Brain microvascular endothelial cell (primary cell): ENCODE results near the gene ANO9.

Experiments used
- DNase-seq: peaks from one replicate; pipeline ENCODE4 v3.0.0-alpha.2; 2020
- H3K27ac ChIP-seq: fragments of 250-450 bp; sonication (Bioruptor Pico); 2 replicates; pipeline ENCODE4 v1.5.1; 2020; ENCODE audit warnings: mild to moderate bottlenecking, moderate library complexity
- H3K27me3 ChIP-seq: fragments of 250-450 bp; sonication (Bioruptor Pico); replicated peaks from 2 replicates; pipeline ENCODE4 v1.5.1; 2020; ENCODE audit warnings: mild to moderate bottlenecking
- H3K36me3 ChIP-seq: fragments of 250-450 bp; sonication (Bioruptor Pico); replicated peaks from 2 replicates; pipeline ENCODE4 v1.5.1; 2020; ENCODE audit warnings: mild to moderate bottlenecking
- H3K4me3 ChIP-seq: 2 replicates; pipeline ENCODE4 v1.5.1; 2011; ENCODE audit warnings: low read depth, mild to moderate bottlenecking, control low read depth, low read length, moderate library complexity
- in situ Hi-C: cut with HindIII; loops from 2 replicates; pipeline ENCODE4 v1.10.0; 2017; ENCODE audit warnings: low sequenced_read_pairs, low pct_ligation_motif_present
- TF ChIP-seq, protein P1 (sequence below): IDR thresholded peaks from 2 replicates; pipeline ENCODE4 v1.5.1; 2011; ENCODE audit warnings: low read depth, mild to moderate bottlenecking, moderate library complexity, low read length, control low read depth, inconsistent platforms; ENCODE audit errors: missing control alignments

Gene ANO9

DNA sequence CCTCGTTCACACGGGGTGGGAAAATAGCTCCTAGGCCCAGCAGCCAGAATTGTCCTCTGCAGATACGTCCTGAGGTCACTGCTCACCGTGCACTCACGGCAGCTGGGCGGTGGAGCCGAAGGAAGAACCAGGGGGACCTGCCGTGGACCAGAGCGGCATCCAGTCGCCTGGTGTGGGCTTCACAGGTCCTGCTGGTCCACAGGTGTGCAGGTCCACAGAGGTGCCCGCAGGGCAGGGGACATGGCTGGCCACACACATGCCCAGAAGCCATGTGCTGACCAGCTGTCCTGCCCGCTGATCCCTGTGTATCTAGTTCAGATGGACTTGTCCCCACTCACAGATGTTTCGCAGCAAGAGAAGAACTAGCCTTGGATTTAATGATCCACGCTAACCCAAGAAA is 58.4 kb downstream of the ANO9 start:
- Histone ChIP-seq H3K4me3 (no peak overlapping the region), H3K27me3 (no peaks in the 10 kb centered on the region), H3K27ac (no peak overlapping the region), H3K36me3 (no peaks in the 10 kb centered on the region)
- DNase-seq, result no peak
- in situ Hi-C loops, result no loop called here
- TF ChIP-seq, protein P1, sequence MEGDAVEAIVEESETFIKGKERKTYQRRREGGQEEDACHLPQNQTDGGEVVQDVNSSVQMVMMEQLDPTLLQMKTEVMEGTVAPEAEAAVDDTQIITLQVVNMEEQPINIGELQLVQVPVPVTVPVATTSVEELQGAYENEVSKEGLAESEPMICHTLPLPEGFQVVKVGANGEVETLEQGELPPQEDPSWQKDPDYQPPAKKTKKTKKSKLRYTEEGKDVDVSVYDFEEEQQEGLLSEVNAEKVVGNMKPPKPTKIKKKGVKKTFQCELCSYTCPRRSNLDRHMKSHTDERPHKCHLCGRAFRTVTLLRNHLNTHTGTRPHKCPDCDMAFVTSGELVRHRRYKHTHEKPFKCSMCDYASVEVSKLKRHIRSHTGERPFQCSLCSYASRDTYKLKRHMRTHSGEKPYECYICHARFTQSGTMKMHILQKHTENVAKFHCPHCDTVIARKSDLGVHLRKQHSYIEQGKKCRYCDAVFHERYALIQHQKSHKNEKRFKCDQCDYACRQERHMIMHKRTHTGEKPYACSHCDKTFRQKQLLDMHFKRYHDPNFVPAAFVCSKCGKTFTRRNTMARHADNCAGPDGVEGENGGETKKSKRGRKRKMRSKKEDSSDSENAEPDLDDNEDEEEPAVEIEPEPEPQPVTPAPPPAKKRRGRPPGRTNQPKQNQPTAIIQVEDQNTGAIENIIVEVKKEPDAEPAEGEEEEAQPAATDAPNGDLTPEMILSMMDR, result no peak

DNA sequence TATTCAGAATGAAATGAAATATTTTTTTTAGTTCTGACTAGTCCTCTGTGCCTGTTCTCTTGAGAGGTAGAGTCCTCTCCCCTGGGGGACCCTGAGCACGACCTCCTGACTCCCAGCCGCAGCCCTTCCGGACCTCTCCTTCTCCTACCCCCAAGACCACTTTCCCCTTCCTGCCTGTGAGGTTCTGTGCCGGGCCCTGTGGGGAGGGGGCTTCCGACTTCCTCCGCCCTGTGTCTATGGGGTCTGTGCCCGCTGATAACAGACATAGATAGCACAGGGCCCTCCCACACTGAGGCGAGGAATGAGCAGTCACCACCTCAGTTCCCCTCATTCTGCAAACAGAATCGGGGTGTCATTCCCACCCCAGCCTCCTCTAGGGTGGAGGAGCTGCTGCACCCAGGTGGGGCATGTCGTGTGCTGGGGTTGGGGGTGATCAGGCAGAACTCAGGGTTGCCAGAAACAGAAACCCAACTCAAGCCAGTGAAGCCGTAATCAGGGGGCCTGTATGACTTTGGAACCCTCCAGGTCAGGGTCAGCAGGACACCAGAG is 59.7 kb downstream of the ANO9 start:
- H3K4me3 ChIP-seq, result no peak overlapping the region
- no peaks in the 10 kb centered on the region for H3K27me3 ChIP-seq
- H3K27ac ChIP-seq, result no peak overlapping the region
- no peaks in the 10 kb centered on the region for H3K36me3 ChIP-seq
- TF ChIP-seq, protein P1, result no peak
- no peak for DNase-seq
- in situ Hi-C loops, result no loop called here

DNA sequence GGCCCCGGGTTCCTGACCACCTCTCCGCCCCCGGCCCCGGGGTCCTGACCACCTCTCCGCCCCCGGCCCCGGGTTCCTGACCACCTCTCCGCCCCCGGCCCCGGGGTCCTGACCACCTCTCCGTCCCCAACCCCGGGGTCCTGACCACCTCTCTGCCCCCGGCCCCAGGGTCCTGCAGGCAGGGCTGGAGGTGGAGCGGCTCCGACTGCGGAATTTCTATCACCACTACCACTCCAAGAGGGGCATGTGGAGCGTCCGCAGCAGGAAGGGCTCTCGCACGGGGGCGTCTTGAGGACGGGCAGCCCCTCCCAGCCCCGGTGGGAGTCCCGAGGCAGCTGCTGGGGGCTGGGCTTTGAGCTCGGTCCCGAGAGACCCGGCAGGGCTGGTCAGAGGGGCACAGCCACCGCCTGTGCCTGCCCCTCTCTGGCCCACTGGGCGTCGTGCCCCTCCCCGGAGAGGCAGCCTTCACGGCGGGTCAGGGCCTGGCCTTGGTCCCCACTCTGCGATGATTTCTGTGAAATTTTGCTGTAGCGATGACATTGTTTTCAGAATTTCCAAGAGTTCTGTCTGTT is 60.2 kb downstream of the ANO9 start:
- in situ Hi-C loops, result no loop called here
- H3K27ac ChIP-seq, result no peak overlapping the region
- no peaks in the 10 kb centered on the region for H3K27me3 ChIP-seq
- H3K4me3 ChIP-seq, result no peak overlapping the region
- TF ChIP-seq, protein P1, result no peak
- H3K36me3 ChIP-seq, result no peaks in the 10 kb centered on the region
- no peak for DNase-seq

- in situ Hi-C loops, result no loop called here
- Histone ChIP-seq H3K27ac (no peak overlapping the region), H3K4me3 (no peak overlapping the region), H3K36me3 (no peaks in the 10 kb centered on the region), H3K27me3 (no peaks in the 10 kb centered on the region)
- TF ChIP-seq, protein P1, result no peak
- DNase-seq, result no peak
These were observed 60.8 kb downstream of the ANO9 start for GRCh38 chr11:380996-381395.

- DNase-seq, result no peak
- in situ Hi-C loops, result no loop called here
- TF ChIP-seq, protein P1, result no peak
- no peak overlapping the region for H3K4me3 ChIP-seq
- no peaks in the 10 kb centered on the region for H3K27me3 ChIP-seq
- H3K36me3 ChIP-seq, result no peaks in the 10 kb centered on the region
- H3K27ac ChIP-seq, result no peak overlapping the region
These were observed 61.3 kb downstream of the ANO9 start for GRCh38 chr11:380491-380890.

DNA sequence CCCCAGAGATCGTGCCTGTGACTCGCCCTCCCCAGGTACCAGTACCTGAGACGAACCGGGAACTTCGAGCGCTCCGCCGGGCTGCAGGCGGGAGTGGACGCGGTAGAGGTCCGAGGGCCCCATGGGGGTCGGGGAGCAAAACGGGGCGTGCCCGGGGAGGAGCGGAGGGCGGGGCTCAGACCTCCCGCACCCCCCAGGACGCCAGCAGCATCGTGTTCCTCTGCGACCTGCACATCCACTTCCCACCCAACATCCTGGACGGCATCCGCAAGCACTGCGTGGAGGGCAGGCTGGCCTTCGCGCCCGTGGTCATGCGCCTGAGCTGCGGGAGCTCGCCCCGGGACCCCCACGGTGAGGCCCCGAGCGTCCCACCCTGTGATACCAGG is 61.7 kb downstream of the ANO9 start:
- DNase-seq, result no peak
- H3K4me3 ChIP-seq, result no peak overlapping the region
- no peaks in the 10 kb centered on the region for H3K36me3 ChIP-seq
- TF ChIP-seq, protein P1, result no peak
- H3K27me3 ChIP-seq, result no peaks in the 10 kb centered on the region
- no peak overlapping the region for H3K27ac ChIP-seq
- in situ Hi-C loops, result no loop called here
